Glomerular endothelial cell (primary cell): ENCODE data around the gene PPP2R5A. TPM values are rescaled to one million over a fixed set of nuclear protein-coding genes. Genes with fewer than 3 reads are reported as not detected.
"Not testable (repeated sequence)": the region's sequence is repeated elsewhere in the genome, so short reads cannot be mapped to it uniquely, and the experiment has no call there.

ENCODE experiments used
- DNase-seq: peaks from one replicate; pipeline ENCODE4 v3.0.0-alpha.2; 2011; ENCODE audit warnings: low read depth, low spot score; ENCODE audit errors: extremely low read depth
- total RNA-seq: library from RNA; depleted of rRNA; stranded (reverse); fragments of >200 nt; gene quantifications from 2 replicates; pipeline ENCODE4 v1.2.3, GENCODE V29; 2015

The PPP2R5A gene
- total RNA-seq, 1 donor from 2014 or later, result 45.5 TPM

- no peak for DNase-seq
Observed at GRCh38 chr1:212294983-212295382, 9.8 kb downstream of the PPP2R5A start.

GRCh38 chr1:212295579-212295978 lies 10.4 kb downstream of the PPP2R5A start:
- no peak for DNase-seq

GRCh38 chr1:212297338-212297737 lies 12.1 kb downstream of the PPP2R5A start:
- no peak for DNase-seq

GRCh38 chr1:212301580-212301979 lies 16.4 kb downstream of the PPP2R5A start:
- no peak for DNase-seq

GRCh38 chr1:212302745-212303383 lies 17.7 kb downstream of the PPP2R5A start:
- DNase-seq, result no peak

GRCh38 chr1:212305342-212305741 lies 20.1 kb downstream of the PPP2R5A start:
- no peak for DNase-seq

GRCh38 chr1:212305984-212306452 lies 20.8 kb downstream of the PPP2R5A start:
- not testable (repeated sequence) for DNase-seq

- no peak for DNase-seq
Observed at GRCh38 chr1:212309967-212310366, 24.8 kb downstream of the PPP2R5A start.

GRCh38 chr1:212310383-212310782 lies 25.2 kb downstream of the PPP2R5A start:
- DNase-seq, result no peak

GRCh38 chr1:212311836-212312497 lies 26.8 kb downstream of the PPP2R5A start:
- no peak for DNase-seq

GRCh38 chr1:212313616-212314015 lies 28.4 kb downstream of the PPP2R5A start:
- DNase-seq, result no peak

GRCh38 chr1:212315184-212315583 lies 30.0 kb downstream of the PPP2R5A start:
- no peak for DNase-seq

- DNase-seq, result no peak
Observed at GRCh38 chr1:212315907-212316306, 30.7 kb downstream of the PPP2R5A start.

GRCh38 chr1:212317916-212318315 lies 32.7 kb downstream of the PPP2R5A start:
- DNase-seq, result no peak

- not testable (repeated sequence) for DNase-seq
Observed at GRCh38 chr1:212321031-212321430, 35.8 kb downstream of the PPP2R5A start.

GRCh38 chr1:212323066-212323465 lies 37.9 kb downstream of the PPP2R5A start:
- DNase-seq, result no peak

GRCh38 chr1:212326541-212326940 lies 41.3 kb downstream of the PPP2R5A start:
- no peak for DNase-seq

- no peak for DNase-seq
Observed at GRCh38 chr1:212328248-212328647, 43.0 kb downstream of the PPP2R5A start.

- no peak for DNase-seq
Observed at GRCh38 chr1:212329105-212329504, 43.9 kb downstream of the PPP2R5A start.

- DNase-seq, result no peak
Observed at GRCh38 chr1:212341090-212341489, 55.9 kb downstream of the PPP2R5A start.

- DNase-seq, result no peak
Observed at GRCh38 chr1:212344905-212345304, 59.7 kb downstream of the PPP2R5A start.

GRCh38 chr1:212346601-212347000 lies 61.4 kb downstream of the PPP2R5A start:
- no peak for DNase-seq
